Neural cell (in vitro differentiated cells): ENCODE measurements around the gene LRCH4.

Experiments used
- EP300 ChIP-seq: fragments of 450-650 bp; conservative IDR thresholded peaks from 2 replicates; pipeline ENCODE4 v1.6.1; 2014; ENCODE audit warnings: antibody characterized with exemption, mild to moderate bottlenecking, moderate library complexity; ENCODE audit not compliant: poor library complexity, severe bottlenecking
- EZH2 ChIP-seq: fragments of 200-600, 300-800 bp; shearing (Covaris generic), sonication (generic); IDR thresholded peaks from 2 replicates; pipeline ENCODE4 v1.6.1; 2014; ENCODE audit warnings: antibody characterized with exemption, low read length, borderline replicate concordance, mild to moderate bottlenecking; ENCODE audit not compliant: insufficient read depth, poor library complexity, severe bottlenecking
- POLR2AphosphoS5 ChIP-seq: IDR thresholded peaks from 2 replicates; pipeline ENCODE4 v1.6.1; 2012
- RAD21 ChIP-seq: fragments of 450-650 bp; conservative IDR thresholded peaks from 2 replicates; pipeline ENCODE4 v1.6.1; 2014; ENCODE audit warnings: antibody characterized with exemption, mild to moderate bottlenecking, moderate library complexity
- TAF1 ChIP-seq: IDR thresholded peaks from 2 replicates; pipeline ENCODE4 v1.6.1; 2012; ENCODE audit warnings: low read depth
- TF ChIP-seq, protein P1 (sequence below): fragments of 450-650 bp; IDR thresholded peaks from 2 replicates; pipeline ENCODE4 v1.5.1; 2014; ENCODE audit warnings: antibody characterized with exemption, mild to moderate bottlenecking, moderate library complexity; ENCODE audit not compliant: poor library complexity, severe bottlenecking
- TF ChIP-seq, protein P2 (sequence below): IDR thresholded peaks from 2 replicates; pipeline ENCODE4 v1.6.1; 2012; ENCODE audit warnings: borderline replicate concordance

DNA sequence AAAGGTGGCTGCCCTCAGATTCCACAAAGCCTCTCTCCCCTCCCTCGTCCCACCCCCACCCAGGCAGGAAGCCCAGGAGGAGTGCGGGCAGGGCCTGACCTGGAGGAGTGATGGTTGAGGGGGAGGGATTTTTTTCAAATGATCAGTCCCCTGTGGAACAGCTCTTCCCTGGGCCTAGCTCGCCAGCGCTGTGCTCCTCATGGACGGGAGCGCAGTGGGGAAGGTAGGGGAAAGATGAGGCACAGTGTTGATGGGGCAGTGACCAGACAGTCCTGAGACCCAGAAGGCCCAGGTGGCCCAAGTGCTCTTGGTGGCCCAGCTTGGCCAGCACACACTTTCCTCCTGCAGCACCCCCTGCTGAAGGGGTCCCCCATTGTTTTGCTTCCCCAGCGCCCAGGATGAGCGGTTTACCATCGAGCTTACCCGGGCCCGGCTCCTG, 20.8 kb downstream of the LRCH4 start:
- TF ChIP-seq POLR2AphosphoS5 (no peak), EP300 (no peak), TAF1 (no peak), EZH2 (no peak), RAD21 (no peak)
- TF ChIP-seq, protein P1, sequence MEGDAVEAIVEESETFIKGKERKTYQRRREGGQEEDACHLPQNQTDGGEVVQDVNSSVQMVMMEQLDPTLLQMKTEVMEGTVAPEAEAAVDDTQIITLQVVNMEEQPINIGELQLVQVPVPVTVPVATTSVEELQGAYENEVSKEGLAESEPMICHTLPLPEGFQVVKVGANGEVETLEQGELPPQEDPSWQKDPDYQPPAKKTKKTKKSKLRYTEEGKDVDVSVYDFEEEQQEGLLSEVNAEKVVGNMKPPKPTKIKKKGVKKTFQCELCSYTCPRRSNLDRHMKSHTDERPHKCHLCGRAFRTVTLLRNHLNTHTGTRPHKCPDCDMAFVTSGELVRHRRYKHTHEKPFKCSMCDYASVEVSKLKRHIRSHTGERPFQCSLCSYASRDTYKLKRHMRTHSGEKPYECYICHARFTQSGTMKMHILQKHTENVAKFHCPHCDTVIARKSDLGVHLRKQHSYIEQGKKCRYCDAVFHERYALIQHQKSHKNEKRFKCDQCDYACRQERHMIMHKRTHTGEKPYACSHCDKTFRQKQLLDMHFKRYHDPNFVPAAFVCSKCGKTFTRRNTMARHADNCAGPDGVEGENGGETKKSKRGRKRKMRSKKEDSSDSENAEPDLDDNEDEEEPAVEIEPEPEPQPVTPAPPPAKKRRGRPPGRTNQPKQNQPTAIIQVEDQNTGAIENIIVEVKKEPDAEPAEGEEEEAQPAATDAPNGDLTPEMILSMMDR: no peak
- TF ChIP-seq, protein P2, sequence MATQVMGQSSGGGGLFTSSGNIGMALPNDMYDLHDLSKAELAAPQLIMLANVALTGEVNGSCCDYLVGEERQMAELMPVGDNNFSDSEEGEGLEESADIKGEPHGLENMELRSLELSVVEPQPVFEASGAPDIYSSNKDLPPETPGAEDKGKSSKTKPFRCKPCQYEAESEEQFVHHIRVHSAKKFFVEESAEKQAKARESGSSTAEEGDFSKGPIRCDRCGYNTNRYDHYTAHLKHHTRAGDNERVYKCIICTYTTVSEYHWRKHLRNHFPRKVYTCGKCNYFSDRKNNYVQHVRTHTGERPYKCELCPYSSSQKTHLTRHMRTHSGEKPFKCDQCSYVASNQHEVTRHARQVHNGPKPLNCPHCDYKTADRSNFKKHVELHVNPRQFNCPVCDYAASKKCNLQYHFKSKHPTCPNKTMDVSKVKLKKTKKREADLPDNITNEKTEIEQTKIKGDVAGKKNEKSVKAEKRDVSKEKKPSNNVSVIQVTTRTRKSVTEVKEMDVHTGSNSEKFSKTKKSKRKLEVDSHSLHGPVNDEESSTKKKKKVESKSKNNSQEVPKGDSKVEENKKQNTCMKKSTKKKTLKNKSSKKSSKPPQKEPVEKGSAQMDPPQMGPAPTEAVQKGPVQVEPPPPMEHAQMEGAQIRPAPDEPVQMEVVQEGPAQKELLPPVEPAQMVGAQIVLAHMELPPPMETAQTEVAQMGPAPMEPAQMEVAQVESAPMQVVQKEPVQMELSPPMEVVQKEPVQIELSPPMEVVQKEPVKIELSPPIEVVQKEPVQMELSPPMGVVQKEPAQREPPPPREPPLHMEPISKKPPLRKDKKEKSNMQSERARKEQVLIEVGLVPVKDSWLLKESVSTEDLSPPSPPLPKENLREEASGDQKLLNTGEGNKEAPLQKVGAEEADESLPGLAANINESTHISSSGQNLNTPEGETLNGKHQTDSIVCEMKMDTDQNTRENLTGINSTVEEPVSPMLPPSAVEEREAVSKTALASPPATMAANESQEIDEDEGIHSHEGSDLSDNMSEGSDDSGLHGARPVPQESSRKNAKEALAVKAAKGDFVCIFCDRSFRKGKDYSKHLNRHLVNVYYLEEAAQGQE: no peak
